ENCODE data around the gene TMEM272. TPM values are rescaled to one million over a fixed set of nuclear protein-coding genes. Genes with fewer than 3 reads are reported as not detected.

TMEM272 gene
- total and polyA plus RNA-seq, 2 experiments from 2014 or later, result not detected

GRCh38 chr13:51885651-51886050, 40.7 kb upstream of the TMEM272 start:
- no peak overlapping the region for H3K27ac ChIP-seq
- H3K4me2 ChIP-seq (ENCODE audit: unreplicated experiment), result no peak overlapping the region
- H3K79me2 ChIP-seq (ENCODE audit: insufficient read depth), result no peaks in the 10 kb centered on the region
- TF ChIP-seq EZH2 (IDR thresholded peaks at IDR 0.05; ENCODE audit: insufficient read depth, poor library complexity, severe bottlenecking) (no peak), EZH2phosphoT487 (IDR thresholded peaks at IDR 0.05; ENCODE audit: insufficient read depth, low read depth) (no peak)
- H3K9ac ChIP-seq, result no peak overlapping the region
- no peak for DNase-seq
- peaks cover 14% of the 10 kb centered on the region for H3K27me3 ChIP-seq (replicated peaks; ENCODE audit: insufficient read depth)
- H4K20me1 ChIP-seq (ENCODE audit: insufficient read depth), result no peaks in the 10 kb centered on the region
- H3K9me3 ChIP-seq (ENCODE audit: low read depth), result no peaks in the 10 kb centered on the region
- no peaks in the 10 kb centered on the region for H3F3A ChIP-seq (ENCODE audit: insufficient read depth)
- 44 to 50% methylated on average over 2 of the region's 2 CpGs for WGBS, 2 experiments (ENCODE audit: low coverage in 1 of 2, low lambda C conversion rate in 2 of 2, missing lambda C conversion rate in 2 of 2)
- H3K36me3 ChIP-seq (ENCODE audit: low read depth), result no peaks in the 10 kb centered on the region
- in situ Hi-C loops (cut with MboI), result no loop called here
- H3K9me2 ChIP-seq (ENCODE audit: insufficient read depth), result no peaks in the 10 kb centered on the region
- H3K4me3 ChIP-seq, result no peak overlapping the region
- no peaks in the 10 kb centered on the region for H3K4me1 ChIP-seq (ENCODE audit: insufficient read depth)
- H2AFZ ChIP-seq, result no peak overlapping the region

DNA sequence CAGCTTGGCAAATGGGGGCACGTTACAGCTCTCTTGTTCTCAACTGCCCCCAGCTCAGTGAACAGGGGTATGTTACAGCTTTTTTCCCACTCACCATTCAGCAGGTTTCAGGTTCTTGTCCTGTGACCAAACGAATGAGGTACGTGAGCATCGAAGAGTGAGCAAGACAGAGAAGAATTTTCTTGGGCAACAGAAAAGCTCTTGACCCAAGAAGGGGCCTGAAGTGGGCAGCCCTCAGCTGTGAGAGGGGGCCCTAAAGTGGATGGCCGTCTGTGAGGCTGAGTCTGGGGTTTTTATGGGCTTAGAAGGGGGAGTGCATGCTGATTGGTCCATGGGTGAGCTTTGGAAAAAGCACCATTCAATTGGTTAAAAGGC, 38.2 kb upstream of the TMEM272 start:
- 28 to 36% methylated on average over 5 of the region's 5 CpGs for WGBS, 2 experiments (ENCODE audit: low coverage in 1 of 2, low lambda C conversion rate in 2 of 2, missing lambda C conversion rate in 2 of 2)
- no peak overlapping the region for H3K27ac ChIP-seq
- no peaks in the 10 kb centered on the region for H3K4me1 ChIP-seq (ENCODE audit: insufficient read depth)
- peaks cover 14% of the 10 kb centered on the region for H3K27me3 ChIP-seq (replicated peaks; ENCODE audit: insufficient read depth)
- H2AFZ ChIP-seq, result no peak overlapping the region
- DNase-seq, result no peak
- H3K36me3 ChIP-seq (ENCODE audit: low read depth), result no peaks in the 10 kb centered on the region
- H3K4me2 ChIP-seq (ENCODE audit: unreplicated experiment), result no peak overlapping the region
- H3K9me3 ChIP-seq (ENCODE audit: low read depth), result no peaks in the 10 kb centered on the region
- H3K4me3 ChIP-seq, result no peak overlapping the region
- H3K9ac ChIP-seq, result no peak overlapping the region
- in situ Hi-C loops (cut with MboI), result no loop called here
- H4K20me1 ChIP-seq (ENCODE audit: insufficient read depth), result no peaks in the 10 kb centered on the region
- H3F3A ChIP-seq (ENCODE audit: insufficient read depth), result no peaks in the 10 kb centered on the region
- no peak for TF ChIP-seq EZH2phosphoT487 (IDR thresholded peaks at IDR 0.05; ENCODE audit: insufficient read depth, low read depth)
- no peak for TF ChIP-seq EZH2 (IDR thresholded peaks at IDR 0.05; ENCODE audit: insufficient read depth, poor library complexity, severe bottlenecking)
- no peaks in the 10 kb centered on the region for H3K9me2 ChIP-seq (ENCODE audit: insufficient read depth)
- no peaks in the 10 kb centered on the region for H3K79me2 ChIP-seq (ENCODE audit: insufficient read depth)

GRCh38 chr13:51882570-51883225, 37.7 kb upstream of the TMEM272 start:
- peaks cover 14% of the 10 kb centered on the region for H3K27me3 ChIP-seq (replicated peaks; ENCODE audit: insufficient read depth)
- H3K36me3 ChIP-seq (ENCODE audit: low read depth), result no peaks in the 10 kb centered on the region
- in situ Hi-C loops (cut with MboI), result no loop called here
- H3K9me3 ChIP-seq (ENCODE audit: low read depth), result no peaks in the 10 kb centered on the region
- no peaks in the 10 kb centered on the region for H4K20me1 ChIP-seq (ENCODE audit: insufficient read depth)
- WGBS, 2 experiments (ENCODE audit: low coverage in 1 of 2, low lambda C conversion rate in 2 of 2, missing lambda C conversion rate in 2 of 2), result 44 to 48% methylated on average over 6 of the region's 6 CpGs
- H3F3A ChIP-seq (ENCODE audit: insufficient read depth), result no peaks in the 10 kb centered on the region
- H3K4me1 ChIP-seq (ENCODE audit: insufficient read depth), result no peaks in the 10 kb centered on the region
- H3K9me2 ChIP-seq (ENCODE audit: insufficient read depth), result no peaks in the 10 kb centered on the region
- DNase-seq, result no peak
- H3K9ac ChIP-seq, result no peak overlapping the region
- TF ChIP-seq EZH2 (IDR thresholded peaks at IDR 0.05; ENCODE audit: insufficient read depth, poor library complexity, severe bottlenecking) (no peak), EZH2phosphoT487 (IDR thresholded peaks at IDR 0.05; ENCODE audit: insufficient read depth, low read depth) (no peak)
- H3K79me2 ChIP-seq (ENCODE audit: insufficient read depth), result no peaks in the 10 kb centered on the region
- H3K4me2 ChIP-seq (ENCODE audit: unreplicated experiment), result no peak overlapping the region
- H3K4me3 ChIP-seq, result no peak overlapping the region
- H3K27ac ChIP-seq, result no peak overlapping the region
- H2AFZ ChIP-seq, result no peak overlapping the region

- TF ChIP-seq EZH2phosphoT487 (IDR thresholded peaks at IDR 0.05; ENCODE audit: insufficient read depth, low read depth) (no peak), EZH2 (IDR thresholded peaks at IDR 0.05; ENCODE audit: insufficient read depth, poor library complexity, severe bottlenecking) (no peak)
- WGBS, 2 experiments (ENCODE audit: low coverage in 1 of 2, low lambda C conversion rate in 2 of 2, missing lambda C conversion rate in 2 of 2), result 24 to 26% methylated on average over 1 of the region's 1 CpG
- no peak for DNase-seq
- Histone ChIP-seq H3K27me3 (replicated peaks; ENCODE audit: insufficient read depth) (peaks cover 11% of the 10 kb centered on the region), H3K36me3 (ENCODE audit: low read depth) (no peaks in the 10 kb centered on the region), H3K9ac (no peak overlapping the region), H3F3A (ENCODE audit: insufficient read depth) (no peaks in the 10 kb centered on the region), H3K27ac (no peak overlapping the region), H3K79me2 (ENCODE audit: insufficient read depth) (no peaks in the 10 kb centered on the region), H3K4me1 (ENCODE audit: insufficient read depth) (no peaks in the 10 kb centered on the region), H3K4me2 (ENCODE audit: unreplicated experiment) (no peak overlapping the region), H3K9me3 (ENCODE audit: low read depth) (no peaks in the 10 kb centered on the region), H3K4me3 (no peak overlapping the region), H4K20me1 (ENCODE audit: insufficient read depth) (no peaks in the 10 kb centered on the region), H3K9me2 (ENCODE audit: insufficient read depth) (no peaks in the 10 kb centered on the region), H2AFZ (no peak overlapping the region)
- in situ Hi-C loops (cut with MboI), result no loop called here
Measured at GRCh38 chr13:51881296-51881695, 36.3 kb upstream of the TMEM272 start.
